Measurements from ENCODE around the gene WDR5. TPM values are rescaled to one million over a fixed set of nuclear protein-coding genes. Genes with fewer than 3 reads are reported as not detected.
A peak's percentile ranks its signal among the peaks of the same experiment; 100 is the strongest.

The WDR5 gene
- total RNA-seq, 2 donors from 2014 or later, result 53.8 to 57.2 TPM

DNA sequence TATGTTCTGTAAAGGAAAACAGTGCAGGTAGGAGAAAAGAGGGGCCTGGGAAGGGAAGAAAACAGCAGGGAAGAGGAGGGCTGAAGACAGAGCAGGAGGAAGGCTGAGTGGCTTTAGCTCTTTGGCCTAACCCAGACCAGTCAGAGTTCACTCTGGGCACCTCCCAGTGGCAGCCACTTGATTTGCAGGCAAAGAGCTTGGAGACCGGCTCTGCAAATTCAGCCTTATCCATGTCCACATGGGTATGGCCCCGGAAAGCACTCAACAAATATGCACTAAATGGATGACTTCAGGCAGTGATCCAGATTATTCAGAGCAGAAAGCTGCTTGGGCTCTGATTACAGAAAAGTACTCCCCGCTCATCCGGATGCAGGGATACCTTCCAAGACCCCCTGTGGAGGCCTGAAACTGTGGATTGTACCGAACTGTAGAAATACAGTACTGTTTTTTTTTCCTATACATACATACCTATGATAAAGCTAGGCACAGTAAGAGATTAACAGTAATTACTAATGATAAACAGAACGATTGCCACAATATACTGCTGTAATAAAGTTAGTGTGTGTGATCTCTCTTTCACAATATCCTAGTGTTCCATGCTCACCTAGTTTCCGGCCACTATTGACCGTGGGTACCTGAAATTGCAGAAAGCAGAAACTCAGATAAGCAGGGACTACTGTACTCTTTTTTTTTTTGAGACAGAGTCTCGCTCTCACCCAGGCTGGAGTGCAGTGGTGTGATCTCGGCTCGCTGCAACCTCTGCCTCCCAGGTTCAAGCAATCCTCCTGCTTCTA, 33.1 kb downstream of the WDR5 start:
- Histone ChIP-seq H3K27me3 (ENCODE audit: control insufficient read depth, insufficient read depth, low read length, poor library complexity, severe bottlenecking) (no peaks in the 10 kb centered on the region), H3K27ac (ENCODE audit: low read depth, low read length) (no peak overlapping the region), H3K4me3 (ENCODE audit: low read length) (no peak overlapping the region), H3K4me1 (ENCODE audit: control insufficient read depth, insufficient read depth, low read length) (no peaks in the 10 kb centered on the region), H3K9ac (ENCODE audit: extremely low read depth, low read length, poor library complexity, severe bottlenecking) (no peak overlapping the region), H3K36me3 (ENCODE audit: control insufficient read depth, insufficient read depth, low read length) (no peaks in the 10 kb centered on the region), H3K9me3 (ENCODE audit: control insufficient read depth, low read length) (no peaks in the 10 kb centered on the region)
- Mint-ChIP-seq H3K36me3 (ENCODE audit: low read depth) (peaks cover 5% of the 10 kb centered on the region), H3K4me3 (no peak overlapping the region), H3K4me1 (no peaks in the 10 kb centered on the region), H3K27ac (no peak overlapping the region), H3K9me3 (peaks cover 13% of the 10 kb centered on the region), H3K27me3 (ENCODE audit: insufficient read depth) (no peaks in the 10 kb centered on the region)
- DNase-seq, result peak; percentile 81
- TF ChIP-seq, protein P1, sequence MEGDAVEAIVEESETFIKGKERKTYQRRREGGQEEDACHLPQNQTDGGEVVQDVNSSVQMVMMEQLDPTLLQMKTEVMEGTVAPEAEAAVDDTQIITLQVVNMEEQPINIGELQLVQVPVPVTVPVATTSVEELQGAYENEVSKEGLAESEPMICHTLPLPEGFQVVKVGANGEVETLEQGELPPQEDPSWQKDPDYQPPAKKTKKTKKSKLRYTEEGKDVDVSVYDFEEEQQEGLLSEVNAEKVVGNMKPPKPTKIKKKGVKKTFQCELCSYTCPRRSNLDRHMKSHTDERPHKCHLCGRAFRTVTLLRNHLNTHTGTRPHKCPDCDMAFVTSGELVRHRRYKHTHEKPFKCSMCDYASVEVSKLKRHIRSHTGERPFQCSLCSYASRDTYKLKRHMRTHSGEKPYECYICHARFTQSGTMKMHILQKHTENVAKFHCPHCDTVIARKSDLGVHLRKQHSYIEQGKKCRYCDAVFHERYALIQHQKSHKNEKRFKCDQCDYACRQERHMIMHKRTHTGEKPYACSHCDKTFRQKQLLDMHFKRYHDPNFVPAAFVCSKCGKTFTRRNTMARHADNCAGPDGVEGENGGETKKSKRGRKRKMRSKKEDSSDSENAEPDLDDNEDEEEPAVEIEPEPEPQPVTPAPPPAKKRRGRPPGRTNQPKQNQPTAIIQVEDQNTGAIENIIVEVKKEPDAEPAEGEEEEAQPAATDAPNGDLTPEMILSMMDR (conservative IDR thresholded peaks at IDR 0.05), result peak; percentile 64
- 91 to 93% methylated on average over 6 to 11 of the region's 11 CpGs for WGBS, 2 experiments (ENCODE audit: insufficient coverage in 1 of 2, insufficient read length in 1 of 2)

DNA sequence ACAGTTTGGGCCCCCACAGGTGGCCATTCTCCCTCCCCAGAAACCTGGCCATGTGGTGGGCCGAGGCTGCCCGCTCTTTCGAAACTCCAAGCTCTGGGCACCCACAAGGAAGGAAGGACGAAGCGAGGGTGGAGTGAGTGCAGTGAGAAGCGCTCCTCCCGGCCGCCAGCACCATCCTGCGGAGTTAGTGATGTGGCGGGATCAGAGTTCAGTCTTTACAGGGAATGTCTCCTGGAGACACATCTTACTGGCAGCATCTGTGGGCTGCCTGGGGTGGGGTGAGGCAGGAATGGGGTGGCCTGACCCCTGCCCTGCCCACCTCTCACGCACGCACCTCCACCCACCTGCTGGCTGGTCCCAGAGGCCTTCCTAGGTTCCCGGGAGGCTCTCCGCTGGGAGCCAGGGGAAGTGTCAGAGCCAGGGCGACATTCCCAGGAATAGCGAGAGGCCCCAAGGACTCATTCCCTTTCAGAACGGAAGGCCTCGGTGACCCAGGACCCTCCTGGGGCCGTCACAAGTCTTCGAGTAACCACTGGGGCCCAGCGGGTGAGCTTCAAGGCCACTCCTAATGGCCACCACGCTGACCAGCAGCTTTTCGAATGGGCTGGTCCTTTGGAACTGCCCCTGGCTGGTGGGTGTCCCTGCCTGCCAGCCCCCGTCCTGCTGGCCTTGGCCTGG, 34.0 kb downstream of the WDR5 start:
- H3K36me3 Mint-ChIP-seq (ENCODE audit: low read depth), result peaks cover 5% of the 10 kb centered on the region
- Histone ChIP-seq H3K27me3 (ENCODE audit: control insufficient read depth, insufficient read depth, low read length, poor library complexity, severe bottlenecking) (no peaks in the 10 kb centered on the region), H3K27ac (ENCODE audit: low read depth, low read length) (no peak overlapping the region), H3K9me3 (ENCODE audit: control insufficient read depth, low read length) (no peaks in the 10 kb centered on the region), H3K36me3 (ENCODE audit: control insufficient read depth, insufficient read depth, low read length) (no peaks in the 10 kb centered on the region), H3K9ac (ENCODE audit: extremely low read depth, low read length, poor library complexity, severe bottlenecking) (no peak overlapping the region), H3K4me3 (ENCODE audit: low read length) (no peak overlapping the region), H3K4me1 (ENCODE audit: control insufficient read depth, insufficient read depth, low read length) (no peaks in the 10 kb centered on the region)
- H3K4me3 Mint-ChIP-seq, result no peak overlapping the region
- peaks cover 13% of the 10 kb centered on the region for H3K9me3 Mint-ChIP-seq
- no peaks in the 10 kb centered on the region for H3K27me3 Mint-ChIP-seq (ENCODE audit: insufficient read depth)
- DNase-seq, result no peak
- no peaks in the 10 kb centered on the region for H3K4me1 Mint-ChIP-seq
- no peak overlapping the region for H3K27ac Mint-ChIP-seq
- TF ChIP-seq, protein P1 (conservative IDR thresholded peaks at IDR 0.05), result no peak
- WGBS, 2 experiments (ENCODE audit: insufficient coverage in 1 of 2, insufficient read length in 1 of 2), result 90 to 92% methylated on average over 14 to 24 of the region's 24 CpGs

DNA sequence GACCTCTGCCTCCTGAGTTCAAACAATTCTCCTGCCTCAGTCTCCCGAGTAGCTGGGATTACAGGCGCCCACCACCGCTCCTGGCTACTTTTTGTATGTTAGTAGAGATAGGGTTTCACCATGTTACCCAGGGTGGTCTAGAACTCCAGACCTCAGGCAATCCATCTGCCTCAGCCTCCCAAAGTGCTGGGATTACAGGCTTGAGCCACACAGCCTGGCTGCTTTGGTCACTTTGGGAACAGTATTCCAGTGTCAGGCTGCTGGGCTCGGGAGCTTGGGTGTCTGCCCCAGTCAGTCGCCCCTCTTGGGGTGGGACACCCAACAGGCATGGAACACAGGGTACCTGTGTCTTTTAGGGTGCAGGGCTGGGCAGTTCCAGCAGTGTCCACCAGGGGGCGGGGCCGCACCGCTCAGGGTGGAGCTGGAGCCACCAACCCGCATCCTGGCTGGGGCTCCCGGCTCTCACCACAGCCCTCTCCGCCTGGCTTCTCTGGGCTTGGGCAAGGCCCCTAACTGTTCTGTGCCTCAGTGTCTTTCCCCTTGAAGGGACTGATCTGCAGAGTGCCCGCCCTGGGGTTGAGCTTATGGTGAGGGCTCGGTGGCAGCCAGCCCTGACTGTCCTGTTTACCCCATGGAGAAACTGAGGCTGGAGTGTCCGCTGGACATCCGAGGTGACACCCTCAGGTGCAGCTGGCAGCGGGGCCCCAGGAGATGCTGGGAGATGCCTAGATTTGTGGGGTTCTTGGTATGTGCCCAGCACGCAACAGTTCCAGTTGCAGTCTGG, 34.8 kb downstream of the WDR5 start:
- 24 to 42% methylated on average over 12 to 17 of the region's 17 CpGs for WGBS, 2 experiments (ENCODE audit: insufficient coverage in 1 of 2, insufficient read length in 1 of 2)
- Mint-ChIP-seq H3K36me3 (ENCODE audit: low read depth) (peaks cover 5% of the 10 kb centered on the region), H3K9me3 (peaks cover 13% of the 10 kb centered on the region), H3K4me3 (no peak overlapping the region), H3K4me1 (no peaks in the 10 kb centered on the region), H3K27ac (no peak overlapping the region), H3K27me3 (ENCODE audit: insufficient read depth) (no peaks in the 10 kb centered on the region)
- no peaks in the 10 kb centered on the region for H3K27me3 ChIP-seq (ENCODE audit: control insufficient read depth, insufficient read depth, low read length, poor library complexity, severe bottlenecking)
- no peak overlapping the region for H3K27ac ChIP-seq (ENCODE audit: low read depth, low read length)
- TF ChIP-seq, protein P1 (conservative IDR thresholded peaks at IDR 0.05), result no peak
- no peaks in the 10 kb centered on the region for H3K36me3 ChIP-seq (ENCODE audit: control insufficient read depth, insufficient read depth, low read length)
- no peaks in the 10 kb centered on the region for H3K4me1 ChIP-seq (ENCODE audit: control insufficient read depth, insufficient read depth, low read length)
- no peak overlapping the region for H3K4me3 ChIP-seq (ENCODE audit: low read length)
- H3K9me3 ChIP-seq (ENCODE audit: control insufficient read depth, low read length), result no peaks in the 10 kb centered on the region
- DNase-seq, result peak; percentile 61
- H3K9ac ChIP-seq (ENCODE audit: extremely low read depth, low read length, poor library complexity, severe bottlenecking), result no peak overlapping the region
